ENCODE measurements around the gene SSX4B.
"Not testable (repeated sequence)": the region's sequence is repeated elsewhere in the genome, so short reads cannot be mapped to it uniquely, and the experiment has no call there.

Gene SSX4B

DNA sequence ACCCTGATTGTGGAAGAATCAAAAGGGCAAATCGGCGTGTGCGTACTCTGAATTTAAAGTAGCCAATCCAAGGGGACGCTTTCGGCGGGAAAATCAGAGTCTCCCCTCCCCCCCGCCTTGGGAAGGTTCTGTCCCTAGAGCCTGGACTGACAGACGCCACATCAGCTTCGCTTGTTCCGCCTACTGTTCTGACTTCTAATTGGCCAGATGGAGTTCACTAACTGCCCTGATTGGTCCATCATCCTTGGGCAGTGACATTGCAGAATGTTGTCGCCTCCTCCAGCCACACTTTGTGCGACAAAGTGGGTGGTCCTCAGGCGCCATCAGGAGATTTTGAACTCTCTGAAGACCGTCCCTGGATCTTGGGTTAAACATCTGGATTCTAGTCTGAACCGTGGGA lies at the start of gene SSX4B:
TSS of gene SSX4B (minus strand) at position 101 of the 400 bp plus-strand sequence. CDS start 588 bp downstream, outside the sequence.
- not testable (repeated sequence) for DNase-seq

- DNase-seq = no peak
Observed at GRCh38 chrX:48460606-48461005, 48.8 kb upstream of the SSX4B start.

GRCh38 chrX:48460031-48460430 lies 48.3 kb upstream of the SSX4B start:
- DNase-seq = no peak

- no peak for DNase-seq
Observed at GRCh38 chrX:48459483-48459882, 47.7 kb upstream of the SSX4B start.

DNA sequence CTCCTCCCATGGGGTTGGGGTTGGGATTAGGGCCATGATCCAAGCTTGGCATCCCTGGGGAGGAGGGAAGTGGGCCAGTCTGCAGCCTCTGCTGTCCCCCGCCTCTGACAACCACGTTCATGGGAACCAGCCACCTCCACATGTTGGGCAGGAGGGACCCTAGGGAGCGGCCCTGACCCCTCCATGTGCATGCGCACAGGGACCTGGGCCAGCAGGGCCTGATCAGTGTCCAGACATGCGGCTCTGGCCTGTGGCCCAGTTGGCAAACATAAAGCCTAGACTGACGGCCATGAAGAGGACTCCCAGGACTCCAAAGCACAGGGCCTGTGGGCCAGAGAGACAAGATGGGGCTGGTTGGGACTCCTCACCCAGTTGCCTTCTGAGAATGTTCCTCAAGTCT lies 47.0 kb upstream of the SSX4B start:
- DNase-seq = no peak

GRCh38 chrX:48456628-48457331 lies 45.0 kb upstream of the SSX4B start:
- no peak for DNase-seq

DNA sequence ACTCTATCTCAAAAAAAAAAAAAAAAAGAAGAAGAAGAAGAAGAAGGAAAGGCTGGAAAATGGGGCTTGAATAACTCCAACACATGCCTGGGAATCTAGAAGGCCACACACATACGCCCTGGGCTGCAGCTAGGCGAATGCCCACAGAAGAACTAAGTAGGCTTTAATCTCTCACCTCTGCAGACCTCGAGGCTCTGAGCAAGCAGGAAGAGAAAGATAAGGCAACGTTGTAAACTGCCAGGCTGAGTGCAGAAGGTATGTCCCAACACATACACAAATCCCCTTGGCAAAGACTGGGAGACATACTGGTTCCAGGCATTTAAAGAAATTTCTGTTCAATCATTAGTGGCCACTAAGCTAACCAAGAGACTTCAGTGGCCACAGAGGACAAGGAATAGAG lies 39.9 kb upstream of the SSX4B start:
- DNase-seq = no peak

- DNase-seq = no peak
Observed at GRCh38 chrX:48450076-48450475, 38.3 kb upstream of the SSX4B start.

DNA sequence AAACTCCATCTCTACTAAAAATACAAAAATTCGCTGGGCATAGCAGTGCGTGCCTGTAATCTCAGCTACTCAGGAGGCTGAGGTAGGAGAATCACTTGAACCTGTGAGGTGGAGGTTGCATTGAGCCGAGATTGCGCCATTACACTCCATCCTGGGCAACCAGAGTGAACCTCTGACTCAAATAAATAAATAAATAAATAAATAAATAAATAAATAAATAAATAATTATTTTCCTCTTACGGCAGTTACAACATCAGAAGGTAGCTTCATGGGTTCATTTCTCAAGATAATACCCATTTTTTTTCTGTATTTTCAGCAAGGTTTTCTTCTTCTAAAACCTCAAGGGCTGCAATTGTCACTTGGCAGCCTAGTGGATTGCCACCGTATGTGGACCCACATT lies 35.4 kb upstream of the SSX4B start:
- not testable (repeated sequence) for DNase-seq

- not testable (repeated sequence) for DNase-seq
Observed at GRCh38 chrX:48433713-48434112, 22.0 kb upstream of the SSX4B start.

- not testable (repeated sequence) for DNase-seq
Observed at GRCh38 chrX:48430166-48430565, 18.4 kb upstream of the SSX4B start.

GRCh38 chrX:48429606-48430005 lies 17.8 kb upstream of the SSX4B start:
- not testable (repeated sequence) for DNase-seq

GRCh38 chrX:48427027-48427716 lies 15.4 kb upstream of the SSX4B start:
- not testable (repeated sequence) for DNase-seq

- DNase-seq = peak in 1 of 3 donors; percentile 9
Observed at GRCh38 chrX:48397825-48398224, 13.9 kb downstream of the SSX4B start.

DNA sequence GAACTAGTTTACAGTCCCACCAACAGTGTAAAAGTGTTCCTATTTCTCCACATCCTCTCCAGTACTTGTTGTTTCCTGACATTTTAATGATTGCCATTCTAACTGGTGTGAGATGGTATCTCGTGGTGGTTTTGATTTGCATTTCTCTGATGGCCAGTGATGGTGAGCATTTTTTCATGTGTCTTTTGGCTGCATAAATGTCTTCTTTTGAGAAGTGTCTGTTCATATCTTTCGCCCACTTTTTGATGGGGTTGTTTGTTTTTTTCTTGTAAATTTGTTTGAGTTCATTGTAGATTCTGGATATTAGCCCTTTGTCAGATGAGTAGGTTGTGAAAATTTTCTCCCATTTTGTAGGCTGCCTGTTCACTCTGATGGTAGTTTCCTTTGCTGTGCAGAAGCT lies 14.8 kb downstream of the SSX4B start:
- DNase-seq = not testable (repeated sequence)

GRCh38 chrX:48383239-48383638 lies 28.5 kb downstream of the SSX4B start, which contains the start of gene SSX4:
Gene SSX4, plus strand, starts transcription at chrX:48383539. Its CDS starts 515 bp downstream, at chrX:48384054.
- not testable (repeated sequence) for DNase-seq

GRCh38 chrX:48370408-48370807 lies 41.4 kb downstream of the SSX4B start:
- DNase-seq = not testable (repeated sequence)

- not testable (repeated sequence) for DNase-seq
Observed at GRCh38 chrX:48367717-48368408, 43.9 kb downstream of the SSX4B start.

DNA sequence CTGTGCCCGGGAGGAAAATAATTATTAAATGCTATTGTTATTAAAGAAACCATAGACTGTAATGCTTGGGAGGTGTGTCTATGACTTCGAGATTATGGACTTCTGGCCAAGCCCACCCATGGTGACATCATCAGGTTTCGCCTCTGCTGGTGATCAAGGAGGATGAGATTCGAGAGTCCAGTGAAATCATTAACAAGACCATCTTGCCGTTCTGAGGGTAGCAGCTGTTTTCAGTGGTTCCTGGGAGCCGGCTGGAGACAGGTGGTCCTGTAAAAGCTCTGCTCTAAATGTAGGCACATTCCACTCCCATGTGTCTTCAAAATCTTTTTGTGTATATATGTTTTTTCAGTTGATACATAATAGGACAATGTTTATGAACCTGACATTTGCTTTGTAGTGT lies 52.5 kb downstream of the SSX4B start:
- DNase-seq = not testable (repeated sequence)

- DNase-seq = no peak
Observed at GRCh38 chrX:48357681-48358080, 54.1 kb downstream of the SSX4B start.

- DNase-seq = not testable (repeated sequence)
Observed at GRCh38 chrX:48356315-48357094, 55.3 kb downstream of the SSX4B start, which contains the start of gene SSX3. Gene SSX3, minus strand, starts transcription at chrX:48356703. Its CDS starts 1,454 bp downstream, at chrX:48355249.

All from suppressor macrophage treated with lipopolysaccharide for 1 hour (primary cell).